GM18499 (cell line): Measurements from ENCODE around the gene PKP4.
A peak's percentile ranks its signal among the peaks of the same experiment; 100 is the strongest.
"Not testable (repeated sequence)": the region's sequence is repeated elsewhere in the genome, so short reads cannot be mapped to it uniquely, and the experiment has no call there.

Experiments used
- ATAC-seq: cut with Tn5 transposase; IDR thresholded peaks from one replicate; pipeline ENCODE4 v1.9.1; 2021; ENCODE audit warnings: moderate number of reproducible peaks; ENCODE audit not compliant: insufficient read depth, unreplicated experiment

PKP4 gene

GRCh38 chr2:158464426-158465281 is 7.9 kb downstream of the PKP4 start:
- peak; percentile 60 for ATAC-seq

DNA sequence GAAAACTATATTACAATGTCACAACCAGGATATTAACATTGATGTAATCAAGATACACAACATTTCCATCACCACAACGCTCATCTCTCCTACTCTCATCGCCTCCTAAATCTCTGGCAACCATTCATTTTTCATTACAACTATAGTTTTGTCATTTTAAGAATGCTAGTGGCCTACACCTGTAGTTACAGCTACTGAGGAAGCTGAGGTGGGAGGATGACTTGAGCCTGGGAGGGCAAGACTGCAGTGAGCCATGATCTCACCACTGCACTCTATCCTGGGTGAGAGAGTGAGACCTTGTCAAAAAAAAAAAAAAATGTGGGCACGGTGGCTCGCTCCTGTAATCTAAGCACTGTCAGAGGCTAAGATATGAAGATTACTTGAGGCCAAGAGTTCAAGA is 10.5 kb downstream of the PKP4 start:
- no peak for ATAC-seq

GRCh38 chr2:158472829-158473228 is 16.1 kb downstream of the PKP4 start:
- ATAC-seq = not testable (repeated sequence)

- not testable (repeated sequence) for ATAC-seq
These were observed 16.5 kb downstream of the PKP4 start for GRCh38 chr2:158473300-158473699.

- ATAC-seq = no peak
These were observed 17.1 kb downstream of the PKP4 start for GRCh38 chr2:158473719-158474392.

DNA sequence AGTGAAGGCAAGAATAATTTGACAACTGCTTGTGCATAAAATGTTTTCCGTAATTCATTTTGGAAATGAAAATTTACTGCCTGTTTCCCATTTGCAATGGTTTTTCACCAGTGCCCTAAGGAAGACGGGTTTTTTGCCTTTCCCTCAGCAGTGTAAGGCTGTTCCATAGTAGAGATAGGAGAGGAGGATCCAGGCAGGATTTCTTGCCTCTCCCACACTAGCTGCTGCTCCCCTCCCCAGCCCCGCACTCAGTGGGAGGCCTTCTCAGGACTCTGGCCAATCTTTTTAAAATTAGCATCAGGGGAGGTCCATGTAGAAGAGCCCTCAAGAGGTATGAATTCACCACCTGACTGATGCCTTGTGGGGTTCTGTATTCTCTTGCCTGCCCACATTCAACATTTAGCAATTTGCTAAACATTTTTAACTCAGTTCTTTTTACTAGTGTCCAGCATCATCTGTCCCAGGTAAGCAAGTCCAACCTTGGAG is 17.8 kb downstream of the PKP4 start:
- not testable (repeated sequence) for ATAC-seq

GRCh38 chr2:158477202-158477601 is 20.4 kb downstream of the PKP4 start:
- ATAC-seq = no peak

DNA sequence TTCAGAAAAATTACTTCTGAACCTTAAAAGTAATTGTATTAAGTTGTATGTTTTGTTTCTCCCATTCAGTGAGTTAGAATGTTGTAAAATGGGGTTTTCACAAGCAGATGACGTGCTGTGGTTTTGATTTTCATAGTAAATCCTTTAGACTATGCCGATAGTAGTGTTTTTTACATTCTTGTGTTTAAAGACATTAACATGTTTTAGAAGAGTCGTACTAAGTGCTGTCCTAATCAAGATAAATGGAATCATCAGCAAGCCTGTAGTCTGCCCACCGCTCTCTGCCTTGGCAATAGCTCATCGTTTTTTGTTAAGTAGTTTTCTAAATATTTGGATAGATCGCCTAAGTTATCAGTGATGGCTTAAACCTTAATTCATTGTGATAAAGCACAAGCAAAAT is 21.5 kb downstream of the PKP4 start:
- no peak for ATAC-seq

GRCh38 chr2:158478816-158479215 is 22.1 kb downstream of the PKP4 start:
- no peak for ATAC-seq

DNA sequence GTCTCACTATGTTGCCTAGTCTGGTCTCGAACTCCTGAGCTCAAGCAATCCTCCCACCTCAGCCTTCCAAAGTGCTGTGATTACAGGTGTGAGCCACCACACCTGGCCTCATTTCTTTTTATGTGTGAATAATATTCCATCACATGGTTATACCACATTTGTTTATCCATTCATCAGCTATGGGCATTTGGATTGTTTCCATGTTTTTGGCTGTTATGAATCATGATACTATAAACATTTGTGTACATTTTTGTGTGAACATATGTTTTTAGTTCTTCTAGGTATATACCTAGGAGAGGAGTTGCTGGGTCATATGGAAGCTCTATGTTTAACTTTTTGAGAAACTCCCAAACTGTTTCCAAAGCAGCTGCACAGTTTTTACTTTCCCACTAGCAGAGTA is 24.4 kb downstream of the PKP4 start:
- ATAC-seq = no peak

DNA sequence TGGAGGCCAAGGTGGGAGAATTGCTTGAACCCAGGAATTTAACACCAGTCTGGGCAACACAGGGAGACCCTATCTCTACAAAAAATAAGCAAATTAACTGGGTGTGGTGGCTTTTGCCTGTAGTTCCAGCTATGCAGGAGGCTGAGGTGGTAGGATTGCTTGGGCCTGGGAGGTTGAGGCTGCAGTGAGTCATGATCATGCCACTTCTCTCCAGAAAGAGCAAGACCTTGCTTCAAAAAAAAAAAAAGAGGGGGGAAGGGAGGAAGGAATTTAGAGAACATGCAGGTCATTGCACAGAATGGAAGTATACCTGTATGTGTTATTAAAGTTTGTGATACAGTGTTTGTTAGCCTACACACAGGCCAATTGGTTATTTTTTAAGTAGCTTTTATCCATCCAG is 25.8 kb downstream of the PKP4 start:
- no peak for ATAC-seq

GRCh38 chr2:158484892-158485556 is 28.3 kb downstream of the PKP4 start:
- ATAC-seq = peak; percentile 74

- no peak for ATAC-seq
These were observed 29.6 kb downstream of the PKP4 start for GRCh38 chr2:158486150-158486969.

DNA sequence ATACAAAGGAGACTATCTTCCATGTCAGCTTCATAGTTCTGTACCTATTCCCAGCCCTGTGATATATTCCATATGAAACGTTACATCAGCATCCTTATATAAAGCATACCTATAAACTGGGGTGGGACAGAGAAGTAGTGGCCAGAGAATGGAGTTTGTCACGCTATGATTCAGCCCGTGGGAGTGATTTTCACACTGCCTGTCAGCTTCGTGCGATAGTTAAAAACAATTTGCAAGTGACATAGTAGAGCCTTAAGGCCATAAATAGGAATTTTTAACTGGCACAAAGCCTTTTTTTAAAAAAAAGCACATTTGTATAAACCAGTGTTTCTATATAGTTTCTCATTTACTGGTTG is 30.2 kb downstream of the PKP4 start:
- ATAC-seq = no peak

DNA sequence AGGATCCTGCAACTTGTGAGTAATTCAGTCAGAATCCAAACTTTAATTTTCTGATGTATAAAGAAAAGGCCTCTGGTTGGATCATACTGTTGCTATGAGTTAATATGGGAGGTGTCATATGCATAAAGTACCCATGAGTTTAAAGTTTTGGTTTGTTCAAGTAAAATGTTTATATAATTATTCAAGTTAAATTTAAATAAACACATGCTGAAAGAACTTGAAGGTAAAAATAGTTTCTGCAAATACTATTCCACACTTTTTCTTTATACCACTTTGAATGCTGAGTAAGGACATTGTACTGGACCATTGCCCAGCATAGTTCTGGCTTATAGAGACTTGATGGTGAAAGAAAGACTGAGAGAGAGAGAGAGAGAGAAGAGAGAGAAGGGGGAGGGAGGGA is 30.7 kb downstream of the PKP4 start:
- ATAC-seq = no peak

DNA sequence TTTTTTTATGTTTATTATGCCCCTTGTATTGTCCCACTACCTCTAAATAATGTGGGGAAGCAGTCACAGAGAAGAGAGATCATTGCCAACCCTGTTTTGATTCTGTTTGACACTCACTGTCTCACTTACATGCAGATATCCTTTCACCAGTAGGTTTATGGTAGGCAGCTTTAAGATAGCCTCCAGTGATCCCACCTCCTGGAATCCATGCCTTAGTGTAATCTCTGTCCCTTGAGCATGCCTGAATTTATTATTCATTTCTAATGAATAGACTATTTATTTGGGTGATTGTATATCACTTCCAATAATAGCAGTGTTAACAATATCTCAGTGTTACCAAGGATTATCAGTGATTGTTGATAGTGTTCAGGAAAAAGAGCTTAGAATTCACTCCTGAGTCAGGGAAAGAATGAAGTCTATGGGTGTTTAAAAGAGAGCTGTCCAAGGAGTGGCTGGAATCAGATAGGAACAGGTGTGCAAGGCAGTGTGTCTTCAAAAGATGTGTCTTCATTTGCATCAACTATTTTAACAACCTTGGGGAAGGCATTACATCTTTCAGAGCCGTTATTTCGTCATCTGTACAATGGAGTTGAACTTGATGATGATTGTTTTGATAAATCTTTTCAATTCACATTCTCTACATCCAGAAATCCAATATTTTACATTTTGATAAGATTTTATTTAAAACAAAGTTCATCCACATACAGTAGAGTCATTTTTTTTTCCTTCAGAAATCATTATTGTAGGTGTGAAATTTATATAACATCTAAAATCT is 31.9 kb downstream of the PKP4 start:
- ATAC-seq = no peak

DNA sequence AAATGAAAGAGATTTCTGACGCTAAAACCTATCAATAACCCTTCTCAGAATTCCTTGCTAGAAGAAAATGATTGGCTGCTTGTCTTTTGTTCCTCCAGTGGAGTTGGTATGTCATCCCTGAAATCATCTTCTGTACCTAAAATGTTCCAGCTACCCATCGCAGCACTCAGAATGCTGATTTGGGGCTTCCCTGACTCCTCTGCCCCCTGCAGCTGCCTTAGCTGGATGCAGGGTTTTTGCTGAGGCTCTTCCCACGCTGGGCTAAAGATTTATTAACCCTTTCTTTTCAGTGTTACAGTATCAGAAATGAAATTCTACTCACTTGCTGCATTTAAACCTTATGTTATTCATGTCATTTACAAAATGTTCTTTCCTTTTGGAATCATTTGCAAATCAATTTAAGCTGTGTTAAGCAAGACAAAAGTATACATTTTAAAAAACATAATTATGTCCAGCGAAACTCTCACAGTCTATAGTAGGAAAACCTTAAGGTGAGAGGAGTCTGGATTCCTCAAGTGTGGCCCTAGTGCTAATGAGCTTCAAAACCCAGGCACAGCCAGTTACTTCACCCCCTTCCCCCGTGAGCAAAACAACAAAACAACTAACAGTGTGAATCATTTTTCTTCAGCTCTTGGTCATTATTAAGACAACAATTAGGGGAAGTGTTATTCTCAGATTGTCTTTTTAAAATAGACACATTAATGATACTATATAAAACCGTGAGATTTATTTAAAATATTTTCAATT is 32.8 kb downstream of the PKP4 start:
- no peak for ATAC-seq

- no peak for ATAC-seq
These were observed 34.3 kb downstream of the PKP4 start for GRCh38 chr2:158491072-158491471.

GRCh38 chr2:158493458-158493857 is 36.7 kb downstream of the PKP4 start:
- ATAC-seq = no peak
